HG03575 (cell line): Measurements from ENCODE around the gene CFAP58.

Experiments
- ATAC-seq: cut with Tn5 transposase; IDR thresholded peaks from one replicate; pipeline ENCODE4 v1.9.1; 2021; ENCODE audit not compliant: unreplicated experiment, insufficient number of reproducible peaks, low FRiP score; ENCODE audit errors: extremely low read depth

The CFAP58 gene

GRCh38 chr10:104321725-104322415 is 31.8 kb upstream of the CFAP58 start:
- no peak for ATAC-seq

GRCh38 chr10:104322416-104322782 is 31.2 kb upstream of the CFAP58 start:
- no peak for ATAC-seq

GRCh38 chr10:104323085-104323484 is 30.5 kb upstream of the CFAP58 start:
- ATAC-seq = no peak

- no peak for ATAC-seq
Observed at GRCh38 chr10:104323760-104324201, 29.9 kb upstream of the CFAP58 start.

GRCh38 chr10:104324221-104324686 is 29.4 kb upstream of the CFAP58 start:
- no peak for ATAC-seq

GRCh38 chr10:104324931-104325330 is 28.7 kb upstream of the CFAP58 start:
- no peak for ATAC-seq

- no peak for ATAC-seq
Observed at GRCh38 chr10:104325436-104326435, 27.9 kb upstream of the CFAP58 start.

- ATAC-seq = no peak
Observed at GRCh38 chr10:104326991-104327610, 26.5 kb upstream of the CFAP58 start.

- no peak for ATAC-seq
Observed at GRCh38 chr10:104327745-104328645, 25.6 kb upstream of the CFAP58 start.

- no peak for ATAC-seq
Observed at GRCh38 chr10:104328646-104328895, 25.1 kb upstream of the CFAP58 start.

- ATAC-seq = no peak
Observed at GRCh38 chr10:104328896-104329710, 24.5 kb upstream of the CFAP58 start.

GRCh38 chr10:104329735-104330134 is 23.9 kb upstream of the CFAP58 start:
- ATAC-seq = no peak

GRCh38 chr10:104330168-104331110 is 23.2 kb upstream of the CFAP58 start:
- ATAC-seq = no peak

- ATAC-seq = no peak
Observed at GRCh38 chr10:104331208-104331838, 22.3 kb upstream of the CFAP58 start.

- ATAC-seq = no peak
Observed at GRCh38 chr10:104332243-104333031, 21.2 kb upstream of the CFAP58 start.
